ENCODE data around the gene PITPNC1. TPM values are rescaled to one million over a fixed set of nuclear protein-coding genes. Genes with fewer than 3 reads are reported as not detected.

PITPNC1 gene
- total and polyA plus RNA-seq, 2 of the 13 experiments (the other 11 are each of a cell fraction or from before 2014, with no cell fraction given) = 4.1 to 5.7 TPM

GRCh38 chr17:67717624-67718324 is 340.7 kb downstream of the PITPNC1 start, which contains the start of gene NOL11 (continued):
- TF ChIP-seq TERF1 (CRISPR knock-in tag; IDR thresholded peaks at IDR 0.05) = no peak
- TF ChIP-seq ZNF567 (CRISPR knock-in tag; IDR thresholded peaks at IDR 0.05; ENCODE audit: borderline replicate concordance) = peak; percentile 59; the same call in 1 of the 2 replicates
- peak; percentile 82; the same call in 1 of the 2 replicates for TF ChIP-seq ZBTB26 (CRISPR knock-in tag; IDR thresholded peaks at IDR 0.05; ENCODE audit: borderline replicate concordance)
- TF ChIP-seq ZNF615 (CRISPR knock-in tag; IDR thresholded peaks at IDR 0.05; ENCODE audit: borderline replicate concordance) = no peak
- TF ChIP-seq ZC3H4 (CRISPR knock-in tag; IDR thresholded peaks at IDR 0.05; ENCODE audit: borderline replicate concordance) = no peak; the same call in 1 of the 2 replicates
- 0 out of 2 replicates have a peak, but pooled peaks have one; percentile 43 for TF ChIP-seq ZNF251 (CRISPR knock-in tag; IDR thresholded peaks at IDR 0.05)
- TF ChIP-seq ZNF777 (CRISPR knock-in tag; IDR thresholded peaks at IDR 0.05) = peak; percentile 72
- peak; percentile 92 for TF ChIP-seq TSC22D2 (CRISPR knock-in tag; IDR thresholded peaks at IDR 0.05; ENCODE audit: borderline replicate concordance)
- peak; percentile 92; the same call in 1 of the 2 replicates for TF ChIP-seq THYN1 (CRISPR knock-in tag; IDR thresholded peaks at IDR 0.05; ENCODE audit: borderline replicate concordance, low read depth)
- peak; percentile 97 for TF ChIP-seq SMYD3 (CRISPR knock-in tag; IDR thresholded peaks at IDR 0.05)
- TF ChIP-seq ZNF674 (CRISPR knock-in tag; IDR thresholded peaks at IDR 0.05; ENCODE audit: low read depth) = no peak
- TF ChIP-seq GATAD1 (CRISPR knock-in tag; IDR thresholded peaks at IDR 0.05) = peak; percentile 98
- peak; percentile 96 for TF ChIP-seq ZFP36L1 (CRISPR knock-in tag; IDR thresholded peaks at IDR 0.05)
- TF ChIP-seq AHR (CRISPR knock-in tag; IDR thresholded peaks at IDR 0.05) = peak; percentile 90
- TF ChIP-seq SMAD9 (CRISPR knock-in tag; IDR thresholded peaks at IDR 0.05) = no peak
- peak; percentile 72 for TF ChIP-seq ZKSCAN8 (CRISPR knock-in tag; IDR thresholded peaks at IDR 0.05; ENCODE audit: borderline replicate concordance)
- TF ChIP-seq PHF5A (CRISPR knock-in tag; IDR thresholded peaks at IDR 0.05; ENCODE audit: low read depth, unreplicated experiment) = peak; percentile 95
- no peak for TF ChIP-seq ZNF776 (CRISPR knock-in tag; IDR thresholded peaks at IDR 0.05)
- TF ChIP-seq HDAC6 (IDR thresholded peaks at IDR 0.05; ENCODE audit: low read depth, low read length) = no peak
- TF ChIP-seq HNF1B (CRISPR knock-in tag; IDR thresholded peaks at IDR 0.05) = peak; percentile 99
- peak; percentile 50; the same call in 1 of the 2 replicates for TF ChIP-seq NCOA1 (CRISPR knock-in tag; IDR thresholded peaks at IDR 0.05)
- TF ChIP-seq ZNF660 (CRISPR knock-in tag; IDR thresholded peaks at IDR 0.05; ENCODE audit: borderline replicate concordance, low read depth) = no peak
- peak; percentile 84 for TF ChIP-seq GATAD2A (CRISPR knock-in tag; IDR thresholded peaks at IDR 0.05)
- TF ChIP-seq NR2F1 (CRISPR knock-in tag; IDR thresholded peaks at IDR 0.05) = no peak
- TF ChIP-seq NFYC (CRISPR knock-in tag; IDR thresholded peaks at IDR 0.05) = 0 out of 2 replicates have a peak, but pooled peaks have one; percentile 55
- TF ChIP-seq PRPF4 (IDR thresholded peaks at IDR 0.05; ENCODE audit: low read depth, low read length, poor library complexity, severe bottlenecking) = no peak
- peak; percentile 99 for TF ChIP-seq POLR2AphosphoS5 (IDR thresholded peaks at IDR 0.05; ENCODE audit: low read depth, low read length)
